GM12878 (cell line): ENCODE measurements around the gene TNXB.

ENCODE experiments used
- EED ChIP-seq: sonication (generic); IDR thresholded peaks from 2 replicates; pipeline ENCODE4 v1.6.1; 2016; ENCODE audit warnings: antibody characterized with exemption, low read depth
- HDAC6 ChIP-seq: fragments of 200-600 bp; sonication (generic); IDR thresholded peaks from one replicate; pipeline ENCODE4 v1.8.0; 2017; ENCODE audit warnings: antibody characterized with exemption; ENCODE audit not compliant: unreplicated experiment
- TF ChIP-seq, protein P1 (sequence below), 3 experiments: IDR thresholded peaks in 2 of 3; conservative IDR thresholded peaks in 1 of 3; 2 replicates each; pipeline ENCODE4 v1.5.1; 2011; ENCODE audit warnings: low read depth in 3 of 3, low read length in 3 of 3, mild to moderate bottlenecking in 3 of 3, control low read depth in 2 of 3, moderate library complexity in 2 of 3, inconsistent platforms in 1 of 3, mixed read lengths in 1 of 3; ENCODE audit not compliant: control insufficient read depth in 2 of 3, insufficient read depth in 1 of 3; ENCODE audit errors: extremely low read depth in 1 of 3
- TF ChIP-seq, protein P2 (sequence below): IDR thresholded peaks from 2 replicates; pipeline ENCODE4 v1.6.1; 2012; ENCODE audit warnings: low read depth, low read length, improper control_type of control experiment

DNA sequence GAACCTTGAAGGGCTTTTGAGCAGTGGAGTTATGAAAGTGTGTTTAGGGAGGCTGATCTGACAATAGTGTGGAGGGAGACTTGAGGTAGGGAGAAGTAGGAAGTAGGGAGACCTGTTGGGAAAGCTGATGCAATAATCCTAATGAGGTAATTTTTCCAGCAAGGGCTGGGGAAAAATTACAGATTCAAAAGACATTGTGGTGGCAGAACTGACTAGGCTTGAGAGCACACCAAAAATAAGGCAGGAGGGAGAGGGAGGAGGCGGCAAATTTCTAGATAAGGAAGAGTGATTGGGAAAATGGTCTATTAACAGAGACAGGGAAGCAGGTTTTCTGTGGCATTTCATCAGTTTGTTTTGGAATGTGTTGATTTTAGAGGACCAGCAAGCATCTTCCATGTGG, 37.1 kb upstream of the TNXB start:
- TF ChIP-seq, protein P1, sequence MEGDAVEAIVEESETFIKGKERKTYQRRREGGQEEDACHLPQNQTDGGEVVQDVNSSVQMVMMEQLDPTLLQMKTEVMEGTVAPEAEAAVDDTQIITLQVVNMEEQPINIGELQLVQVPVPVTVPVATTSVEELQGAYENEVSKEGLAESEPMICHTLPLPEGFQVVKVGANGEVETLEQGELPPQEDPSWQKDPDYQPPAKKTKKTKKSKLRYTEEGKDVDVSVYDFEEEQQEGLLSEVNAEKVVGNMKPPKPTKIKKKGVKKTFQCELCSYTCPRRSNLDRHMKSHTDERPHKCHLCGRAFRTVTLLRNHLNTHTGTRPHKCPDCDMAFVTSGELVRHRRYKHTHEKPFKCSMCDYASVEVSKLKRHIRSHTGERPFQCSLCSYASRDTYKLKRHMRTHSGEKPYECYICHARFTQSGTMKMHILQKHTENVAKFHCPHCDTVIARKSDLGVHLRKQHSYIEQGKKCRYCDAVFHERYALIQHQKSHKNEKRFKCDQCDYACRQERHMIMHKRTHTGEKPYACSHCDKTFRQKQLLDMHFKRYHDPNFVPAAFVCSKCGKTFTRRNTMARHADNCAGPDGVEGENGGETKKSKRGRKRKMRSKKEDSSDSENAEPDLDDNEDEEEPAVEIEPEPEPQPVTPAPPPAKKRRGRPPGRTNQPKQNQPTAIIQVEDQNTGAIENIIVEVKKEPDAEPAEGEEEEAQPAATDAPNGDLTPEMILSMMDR (IDR thresholded peaks at IDR 0.05 in 2 of 3, conservative IDR thresholded peaks at IDR 0.05 in 1 of 3; ENCODE audit: control insufficient read depth in 2 of 3, extremely low read depth in 1 of 3, insufficient read depth in 1 of 3, low read depth in 3 of 3, low read length in 3 of 3): no peak
- TF ChIP-seq, protein P2, sequence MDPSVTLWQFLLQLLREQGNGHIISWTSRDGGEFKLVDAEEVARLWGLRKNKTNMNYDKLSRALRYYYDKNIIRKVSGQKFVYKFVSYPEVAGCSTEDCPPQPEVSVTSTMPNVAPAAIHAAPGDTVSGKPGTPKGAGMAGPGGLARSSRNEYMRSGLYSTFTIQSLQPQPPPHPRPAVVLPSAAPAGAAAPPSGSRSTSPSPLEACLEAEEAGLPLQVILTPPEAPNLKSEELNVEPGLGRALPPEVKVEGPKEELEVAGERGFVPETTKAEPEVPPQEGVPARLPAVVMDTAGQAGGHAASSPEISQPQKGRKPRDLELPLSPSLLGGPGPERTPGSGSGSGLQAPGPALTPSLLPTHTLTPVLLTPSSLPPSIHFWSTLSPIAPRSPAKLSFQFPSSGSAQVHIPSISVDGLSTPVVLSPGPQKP: no peak
- TF ChIP-seq EED: no peak
- TF ChIP-seq HDAC6: no peak
